HG03159 (cell line): ENCODE data around the gene AFG1L.
A peak's percentile ranks its signal among the peaks of the same experiment; 100 is the strongest.
"Not testable (repeated sequence)": the region's sequence is repeated elsewhere in the genome, so short reads cannot be mapped to it uniquely, and the experiment has no call there.

Experiments used
- ATAC-seq: cut with Tn5 transposase; IDR thresholded peaks from one replicate; pipeline ENCODE4 v1.9.1; 2021; ENCODE audit warnings: mild to moderate bottlenecking, moderate library complexity; ENCODE audit not compliant: unreplicated experiment

AFG1L gene

DNA sequence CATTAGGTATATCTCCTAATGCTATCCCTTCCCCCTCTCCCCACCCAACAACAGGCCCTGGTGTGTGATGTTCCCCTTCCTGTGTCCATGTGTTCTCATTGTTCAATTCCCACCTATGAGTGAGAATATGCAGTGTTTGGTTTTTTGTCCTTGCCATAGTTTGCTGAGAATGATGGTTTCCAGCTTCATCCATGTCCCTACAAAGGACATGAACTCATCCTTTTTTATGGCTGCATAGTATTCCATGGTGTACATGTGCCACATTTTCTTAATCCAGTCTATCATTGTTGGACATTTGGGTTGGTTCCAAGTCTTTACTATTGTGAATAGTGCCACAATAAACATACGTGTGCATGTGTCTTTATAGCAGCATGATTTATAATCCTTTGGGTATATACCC lies 154.9 kb downstream of the AFG1L start:
- ATAC-seq, result not testable (repeated sequence)

DNA sequence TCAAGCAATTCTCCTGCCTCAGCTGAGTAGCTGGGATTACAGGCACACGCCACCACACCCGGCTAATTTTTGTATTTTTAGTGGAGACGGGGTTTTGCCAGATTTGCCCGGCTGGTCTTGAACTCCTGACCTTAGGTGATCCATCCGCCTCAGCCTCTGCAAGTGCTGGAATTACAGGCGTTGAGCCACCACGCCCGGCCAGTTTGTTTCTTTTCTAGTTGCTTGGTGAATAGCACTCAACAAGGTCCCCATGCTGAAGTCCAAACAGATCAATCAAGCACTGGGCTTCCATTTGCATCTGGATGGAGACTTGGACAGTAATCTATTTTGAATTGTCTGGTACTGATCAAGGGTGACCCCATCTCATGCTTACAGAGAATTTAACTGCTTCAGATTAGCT lies 157.0 kb downstream of the AFG1L start:
- ATAC-seq, result no peak

DNA sequence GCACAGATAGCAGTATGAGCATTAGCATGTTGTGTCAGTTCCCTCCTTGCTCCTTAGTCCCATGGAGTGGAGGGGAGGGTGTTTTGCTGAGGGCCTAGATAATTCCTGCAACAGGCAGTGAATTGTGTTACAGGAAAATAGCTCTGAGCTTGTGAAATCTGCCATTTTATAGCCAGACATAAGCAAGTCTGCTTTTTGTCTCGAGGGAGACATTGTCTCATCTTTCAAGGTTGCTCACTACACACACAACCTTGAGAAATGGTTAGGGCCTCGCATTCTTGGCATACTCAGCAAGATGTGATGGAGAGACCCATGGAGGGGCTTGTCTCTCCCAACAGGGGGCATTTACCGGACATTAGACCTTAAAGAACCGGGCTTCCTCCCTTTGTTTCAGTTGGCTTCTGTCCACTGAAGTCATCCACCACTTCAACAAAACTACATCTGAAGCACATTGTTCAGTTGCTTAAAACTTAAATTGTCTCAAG lies 157.9 kb downstream of the AFG1L start:
- ATAC-seq, result no peak

DNA sequence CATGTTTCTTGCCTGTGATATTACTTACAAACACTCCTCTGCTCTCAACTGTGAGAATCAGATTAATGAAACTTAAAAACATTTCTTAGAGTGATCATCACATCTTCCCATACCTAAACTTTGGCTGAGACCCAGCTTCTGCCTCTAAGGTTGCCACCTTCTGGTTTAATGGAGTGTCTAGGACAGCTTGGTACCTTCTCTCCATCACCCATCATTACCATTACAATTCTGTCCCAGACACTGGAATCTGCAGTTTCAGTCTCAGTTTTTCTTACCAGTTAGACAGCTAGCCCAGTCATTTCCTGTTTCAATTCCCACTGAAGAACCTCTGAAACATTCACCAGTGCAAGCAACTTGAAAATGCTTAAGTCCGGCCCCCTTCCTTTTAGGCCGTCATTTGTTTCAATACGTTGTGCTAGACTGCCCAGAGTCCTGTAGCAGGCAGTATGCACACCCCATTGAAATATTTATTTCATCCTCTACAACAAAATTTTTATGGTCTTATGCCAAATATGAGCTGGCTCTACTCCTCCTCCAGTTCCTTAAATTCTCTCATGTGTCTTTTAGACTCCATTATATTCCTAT lies 158.8 kb downstream of the AFG1L start:
- no peak for ATAC-seq

DNA sequence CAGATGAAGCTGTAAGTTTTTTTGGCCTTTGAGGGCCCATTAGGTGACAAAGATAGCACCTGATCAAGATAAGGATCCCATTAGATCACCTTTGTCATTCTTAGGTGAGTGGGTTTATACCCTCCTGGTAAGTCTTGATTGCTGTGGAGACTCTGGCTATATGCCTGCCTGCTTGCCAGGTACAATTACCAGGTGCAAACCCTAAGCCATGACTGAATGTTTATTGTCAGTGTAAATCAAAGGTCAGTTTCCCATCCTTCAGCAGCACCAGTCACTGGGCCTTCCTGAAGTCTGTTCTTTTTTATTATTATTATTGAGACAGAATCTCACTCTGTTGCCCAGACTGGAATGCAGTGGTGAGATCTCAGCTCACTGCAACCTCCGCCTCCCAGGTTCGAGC lies 159.5 kb downstream of the AFG1L start:
- no peak for ATAC-seq

DNA sequence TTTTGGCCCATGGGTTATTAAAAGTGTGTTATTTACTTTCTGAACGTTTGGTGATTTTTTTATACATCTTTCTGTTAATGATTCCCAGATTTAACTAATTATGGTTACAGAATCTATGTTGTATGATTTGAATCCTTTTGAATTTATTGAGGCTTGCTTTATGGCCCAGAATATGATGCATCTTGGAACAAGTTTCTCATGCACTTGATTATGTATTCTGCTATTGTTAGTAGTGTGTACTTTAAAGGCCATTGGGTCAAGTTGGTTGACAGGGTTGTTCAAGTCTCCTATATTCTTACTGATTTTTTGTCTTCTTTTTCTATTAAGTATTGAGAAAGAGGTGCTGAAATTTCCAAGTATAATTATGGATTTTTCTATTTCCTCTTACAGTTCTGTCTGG lies 160.8 kb downstream of the AFG1L start:
- ATAC-seq, result no peak

DNA sequence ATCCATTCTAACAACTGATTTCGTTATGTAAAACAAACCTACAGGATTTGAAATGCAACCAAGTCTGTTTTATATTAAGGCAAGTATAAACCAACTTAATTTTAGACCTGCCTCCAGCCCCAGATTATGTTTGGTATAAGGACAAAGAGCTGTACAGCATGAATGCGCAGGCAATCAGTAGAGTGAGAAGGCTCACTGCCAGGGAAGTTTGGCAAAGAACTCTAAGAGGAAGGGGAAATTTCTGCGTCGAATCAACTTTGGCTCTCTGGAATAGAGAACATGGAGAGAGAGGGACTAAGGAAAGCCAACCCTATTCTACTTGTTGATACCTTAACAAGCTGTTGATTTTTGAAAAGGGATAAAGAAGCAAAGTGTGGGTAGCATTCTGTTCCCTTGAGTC lies 168.9 kb downstream of the AFG1L start:
- no peak for ATAC-seq

DNA sequence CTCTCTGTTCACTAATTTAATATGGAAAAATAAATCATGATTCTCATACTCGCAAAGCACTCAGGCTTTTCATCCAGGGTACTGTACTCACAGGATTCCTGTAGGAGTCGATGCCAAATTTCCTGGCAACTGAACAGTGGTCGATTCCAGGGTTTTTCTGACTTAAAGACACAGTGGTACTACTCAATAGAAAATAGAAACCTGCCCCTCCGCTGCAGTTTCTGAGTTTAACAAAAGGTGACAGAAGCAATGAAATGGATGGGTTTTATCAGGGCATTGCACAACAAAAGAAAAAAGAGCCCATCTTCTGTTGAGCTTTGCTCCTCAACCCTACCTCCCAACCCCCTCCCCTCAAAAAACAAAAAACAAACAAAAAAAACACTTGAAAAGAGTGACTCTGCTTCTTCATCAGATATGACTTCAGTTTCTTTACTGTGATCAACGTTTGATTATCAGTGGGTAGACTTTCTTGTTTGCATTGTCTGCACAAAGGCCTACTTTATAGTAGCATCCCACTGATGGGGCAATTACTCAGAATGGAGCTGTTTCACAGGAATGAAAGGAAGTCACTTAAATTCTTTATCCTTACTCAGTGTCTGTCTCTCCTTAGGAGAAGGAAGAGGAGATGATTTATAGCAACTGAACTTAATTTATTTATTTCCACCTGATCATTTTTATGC lies 169.7 kb downstream of the AFG1L start:
- no peak for ATAC-seq

DNA sequence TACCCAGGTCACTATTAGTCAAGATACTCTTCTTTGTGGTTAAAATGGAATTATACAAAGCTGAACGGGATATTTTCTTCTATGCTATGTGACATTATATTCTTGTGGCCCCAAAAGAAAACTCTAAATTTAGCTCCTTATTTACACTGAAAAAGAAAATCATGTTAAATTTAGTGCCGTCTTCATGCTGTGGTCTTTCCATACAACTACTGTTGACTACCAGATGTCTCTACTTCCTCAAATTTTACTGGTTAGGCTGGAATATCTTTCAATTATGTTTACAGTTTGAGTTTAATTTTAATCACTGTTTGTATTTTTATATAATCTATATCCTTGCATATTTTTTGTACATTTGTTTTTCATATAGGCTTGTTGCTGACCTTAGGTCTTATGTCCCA lies 170.2 kb downstream of the AFG1L start:
- ATAC-seq, result no peak

DNA sequence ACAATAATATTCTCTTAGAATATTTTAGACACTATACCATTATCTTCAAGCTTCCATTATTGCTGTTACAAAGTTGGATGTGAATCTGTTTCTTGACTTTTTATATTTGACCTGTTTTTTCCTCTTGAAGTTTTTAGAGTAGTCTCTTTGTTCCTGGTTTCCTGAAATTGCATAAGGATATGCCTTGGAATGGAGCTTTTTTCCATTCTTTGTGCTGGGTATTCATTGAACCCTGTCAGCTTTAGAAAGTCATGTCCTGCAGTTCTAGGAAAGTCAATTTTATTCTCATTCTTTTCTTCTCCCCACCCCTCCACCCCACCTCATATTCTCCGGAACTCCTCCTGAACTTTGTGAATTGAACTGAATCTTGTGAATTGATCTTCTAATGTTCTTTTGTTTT lies 173.5 kb downstream of the AFG1L start:
- ATAC-seq, result no peak

DNA sequence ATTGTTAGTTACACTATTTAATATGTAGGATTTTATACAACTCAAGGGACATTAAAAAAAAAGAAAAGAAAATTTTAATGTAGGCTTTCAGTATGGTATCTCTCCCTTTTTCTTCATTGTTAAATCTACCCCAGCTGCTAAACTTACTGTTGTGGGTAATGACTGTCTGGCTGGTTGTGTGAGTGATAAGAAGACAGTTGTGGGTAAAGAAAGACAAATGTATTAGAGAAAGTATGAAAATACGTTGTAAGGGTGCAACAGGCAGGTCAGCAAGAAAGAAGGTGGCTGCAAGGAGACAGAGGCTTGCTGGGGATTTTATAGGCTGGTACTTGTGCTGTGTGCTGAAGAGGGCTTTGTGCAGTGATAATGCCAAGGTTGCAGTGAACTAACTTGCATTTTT lies 174.5 kb downstream of the AFG1L start:
- ATAC-seq, result no peak

DNA sequence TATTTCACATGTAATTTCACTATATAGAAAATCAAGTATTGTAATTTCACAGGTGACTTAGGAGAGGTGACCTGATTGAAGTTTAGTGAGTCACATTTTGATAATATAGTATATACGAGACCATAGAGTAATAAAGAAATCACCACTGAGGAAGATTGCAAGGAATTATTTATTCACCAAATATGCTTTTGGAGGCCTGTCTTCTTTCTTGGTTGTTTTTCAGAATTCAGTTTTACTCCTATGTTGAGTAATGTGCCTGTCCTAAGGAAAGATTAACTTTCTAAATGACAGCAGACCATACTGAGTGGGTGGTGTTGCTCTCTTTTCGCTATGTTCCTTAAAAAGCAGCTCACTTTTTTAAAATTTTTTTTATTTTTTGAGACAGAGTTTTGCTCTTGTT lies 178.3 kb downstream of the AFG1L start:
- no peak for ATAC-seq

DNA sequence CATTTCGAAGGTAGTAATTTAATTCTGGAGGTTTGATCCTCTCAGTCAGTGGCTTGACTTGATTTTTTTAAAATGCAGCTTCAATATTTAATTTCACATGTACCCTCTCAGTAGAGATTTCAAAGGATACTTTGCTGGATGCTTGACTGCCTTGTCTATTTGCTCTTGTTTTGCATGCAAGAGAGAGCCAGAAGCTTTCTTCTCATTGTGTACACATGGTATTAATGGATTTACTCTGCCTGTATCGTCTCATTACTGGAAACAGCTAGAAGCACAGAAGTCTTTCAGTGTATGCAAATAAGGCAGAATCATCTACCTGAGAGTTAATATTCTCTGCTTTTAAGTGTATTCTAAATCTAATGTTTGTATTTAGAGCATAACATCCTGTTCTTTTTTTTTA lies 181.5 kb downstream of the AFG1L start:
- no peak for ATAC-seq

DNA sequence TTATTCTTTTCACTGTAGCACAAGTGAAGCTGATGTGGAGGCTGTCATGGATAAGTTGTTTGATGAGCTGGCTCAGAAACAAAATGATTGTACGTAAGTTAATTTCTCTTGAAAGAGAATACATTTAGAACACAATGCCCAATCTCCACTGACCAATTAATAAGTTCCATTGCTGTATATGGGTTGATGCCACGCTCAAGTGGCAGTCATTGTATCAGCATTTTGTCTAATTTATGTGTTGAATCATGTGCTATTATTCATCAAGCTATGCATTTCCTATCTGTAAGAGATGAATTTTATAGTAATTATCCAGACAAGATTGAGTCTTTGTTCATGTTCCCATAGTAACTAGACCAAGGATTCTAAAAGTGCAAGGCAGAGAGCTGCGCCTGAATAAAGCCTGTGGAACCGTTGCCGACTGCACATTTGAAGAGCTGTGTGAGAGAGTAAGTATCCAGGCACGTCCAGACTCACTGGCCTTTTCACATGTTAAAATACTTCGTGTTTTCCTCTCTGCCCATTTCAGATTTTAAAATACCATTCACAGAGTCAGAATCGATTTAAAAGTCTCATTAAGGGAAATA lies 182.1 kb downstream of the AFG1L start:
- ATAC-seq, result no peak

DNA sequence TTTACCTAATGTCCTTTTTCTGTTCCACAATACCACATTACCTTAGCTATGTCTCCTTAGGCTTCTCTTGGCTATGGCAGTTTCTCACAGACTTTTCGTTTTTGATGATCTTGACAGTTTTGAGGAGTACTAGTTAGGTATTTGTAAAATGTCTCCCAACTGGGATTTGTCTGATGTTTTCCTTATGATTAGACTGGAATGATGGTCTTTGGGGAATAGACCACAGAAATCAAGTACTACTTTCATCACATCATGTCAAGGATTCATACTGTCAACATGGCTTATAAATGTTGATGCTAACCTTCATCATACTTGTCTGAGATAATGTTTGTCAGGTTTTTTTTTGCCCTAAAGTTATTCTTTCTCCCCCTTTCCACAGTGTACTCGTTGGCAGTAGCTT lies 187.7 kb downstream of the AFG1L start:
- no peak for ATAC-seq

DNA sequence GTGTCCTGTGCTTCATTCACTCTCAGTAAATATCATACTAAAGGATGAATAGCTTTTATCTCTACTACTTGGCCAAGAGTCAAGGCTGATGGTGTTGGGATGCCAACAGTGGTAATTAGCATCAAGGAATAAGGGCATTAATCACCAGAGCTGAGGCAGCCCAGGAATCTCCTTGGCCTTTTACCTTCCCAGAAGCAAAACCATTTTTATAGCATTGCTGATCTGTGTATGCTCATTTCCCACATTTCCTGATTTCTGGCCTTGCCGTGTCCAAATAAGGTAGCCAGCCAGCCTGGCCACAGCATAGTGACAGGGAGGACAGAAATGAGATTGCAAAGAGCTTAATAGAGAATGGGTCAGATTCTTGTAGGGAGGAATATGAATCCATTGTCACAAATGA lies 189.2 kb downstream of the AFG1L start:
- no peak for ATAC-seq

DNA sequence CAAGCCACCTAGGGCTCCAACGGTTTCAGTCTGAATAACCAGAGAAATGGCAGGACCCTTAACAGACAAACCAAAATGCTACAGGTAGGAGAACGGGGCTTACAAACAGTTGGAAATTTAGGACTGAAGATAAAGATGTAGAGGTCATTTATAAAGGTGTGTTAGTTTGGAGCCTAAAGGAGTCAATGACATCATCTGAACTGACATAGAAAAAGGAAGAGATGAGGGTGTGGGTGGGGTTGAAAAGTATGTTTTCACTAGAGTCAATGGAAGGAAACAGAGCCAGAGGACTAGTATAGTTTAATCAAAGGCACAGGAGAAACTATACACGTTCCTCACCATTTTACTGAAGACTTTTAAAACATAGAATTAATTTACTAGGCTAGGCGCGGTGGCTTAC lies 194.8 kb downstream of the AFG1L start:
- no peak for ATAC-seq

DNA sequence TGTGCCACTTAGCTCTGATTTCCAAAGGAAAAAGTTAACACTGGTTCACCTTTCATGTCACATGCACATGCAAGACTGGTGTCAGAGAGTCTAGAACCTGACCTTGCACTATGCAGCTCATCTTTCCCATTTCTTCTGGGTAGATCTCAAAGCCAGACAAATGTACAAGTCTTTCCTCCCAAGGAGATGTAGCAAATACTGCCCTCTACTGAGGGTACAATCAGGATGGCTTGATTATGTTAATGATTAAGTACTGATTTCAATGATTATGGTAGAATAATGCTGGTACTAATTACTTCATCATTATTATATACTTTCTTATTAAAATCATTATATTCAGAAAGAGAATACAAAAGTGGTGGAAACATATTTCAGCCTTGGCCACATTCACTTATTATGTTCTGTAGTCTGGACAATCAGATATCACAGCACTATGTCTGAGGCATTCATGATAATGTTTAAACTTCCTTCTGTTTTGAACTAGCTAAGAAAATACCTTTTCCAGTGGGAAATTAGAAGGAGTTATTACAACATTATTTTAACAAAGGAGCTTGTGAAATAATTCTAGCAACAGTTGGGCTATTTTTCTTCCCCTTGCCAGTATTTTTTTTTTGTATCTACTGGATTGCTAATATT lies 197.4 kb downstream of the AFG1L start:
- no peak for ATAC-seq

DNA sequence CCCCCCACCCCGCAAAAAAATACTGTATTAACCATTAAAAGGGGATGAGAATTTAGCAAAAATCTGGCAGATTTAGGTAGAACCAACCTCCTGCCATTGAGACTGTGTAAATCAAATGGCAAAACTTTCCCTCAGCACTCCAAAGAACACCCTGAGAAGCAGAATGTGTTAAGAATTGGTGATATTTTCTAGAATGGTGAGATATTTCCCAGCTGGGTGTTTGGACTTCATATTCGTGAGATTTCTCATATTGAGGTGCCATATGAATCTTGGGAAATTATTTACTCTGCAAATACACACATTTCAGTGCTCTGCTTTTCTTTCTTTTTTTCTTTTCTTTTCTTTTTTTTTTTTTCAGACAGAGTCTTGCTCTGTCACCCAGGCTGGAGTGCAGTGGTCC lies 199.6 kb downstream of the AFG1L start:
- ATAC-seq, result no peak

DNA sequence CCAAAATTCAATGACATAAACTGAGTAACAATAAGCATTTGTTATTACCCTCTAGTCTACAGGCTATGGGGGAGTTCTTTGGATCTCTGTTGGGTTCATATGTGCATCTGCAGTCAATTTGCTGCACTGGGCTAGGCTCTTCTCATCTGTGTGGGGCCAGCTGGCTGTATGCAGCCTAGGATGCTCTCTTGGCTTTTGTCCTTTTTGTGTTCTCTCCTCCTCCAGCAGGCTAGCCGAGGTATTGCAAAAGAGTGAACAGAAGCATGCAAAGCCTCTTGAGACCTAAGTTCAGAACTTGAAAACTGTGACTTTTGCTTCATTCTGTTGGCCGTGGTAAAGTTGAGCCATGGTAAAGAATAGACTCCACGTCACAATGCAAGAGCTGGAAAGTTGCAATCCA lies 203.0 kb downstream of the AFG1L start:
- ATAC-seq, result peak; percentile 54

DNA sequence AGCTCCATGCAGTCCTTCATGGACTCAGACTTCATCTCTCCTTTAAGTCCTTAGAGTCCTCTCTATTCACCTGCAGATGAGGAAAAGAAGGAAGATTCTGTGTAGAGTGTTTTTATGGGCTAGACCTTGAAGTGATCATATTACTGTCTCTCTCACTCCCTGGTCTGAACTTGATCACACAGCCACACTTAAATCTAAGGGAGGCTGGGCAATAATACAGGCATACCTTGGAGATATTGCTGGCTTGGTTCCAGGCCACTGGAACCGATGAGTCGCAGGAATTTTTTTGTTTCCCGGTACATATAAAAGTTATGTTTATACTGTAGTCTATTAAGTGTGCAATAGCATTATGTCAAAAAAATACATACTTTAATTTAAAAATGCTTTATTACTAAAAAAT lies 206.7 kb downstream of the AFG1L start:
- no peak for ATAC-seq

DNA sequence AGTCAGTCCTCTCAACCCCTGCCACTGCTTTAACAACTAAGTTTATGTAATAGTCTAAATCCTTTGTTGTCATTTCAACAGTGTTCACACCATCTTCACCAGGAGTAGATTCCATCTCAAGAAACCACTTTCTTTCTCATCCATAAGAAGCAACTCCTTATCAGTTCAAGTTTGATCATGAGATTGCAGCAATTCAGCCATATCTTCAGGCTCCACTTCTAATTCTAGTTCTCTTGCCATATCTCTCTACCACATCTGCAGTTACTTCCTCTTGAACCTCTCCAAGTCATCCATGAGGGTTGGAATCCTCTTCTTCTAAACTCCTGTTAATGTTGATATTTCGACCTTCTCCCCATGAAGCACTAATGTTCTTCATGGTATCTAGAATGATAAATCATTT lies 208.0 kb downstream of the AFG1L start:
- no peak for ATAC-seq
